Duodenal mucosa (tissue), 2 donors: ENCODE data around the gene CMTR1.

Experiments used
- H3K27ac ChIP-seq: one replicate; pipeline ENCODE4 v1.7.0; 2013; ENCODE audit warnings: low read depth, low read length
- H3K27me3 ChIP-seq, 2 donors: one replicate each; pipeline ENCODE4 v1.7.0; 2013; ENCODE audit warnings: low read length in 2 of 2, control low read depth in 1 of 2; ENCODE audit not compliant: insufficient read depth in 2 of 2, control insufficient read depth in 1 of 2
- H3K36me3 ChIP-seq, 2 donors: one replicate each; pipeline ENCODE4 v1.7.0; 2013; ENCODE audit warnings: low read length in 2 of 2, control low read depth in 1 of 2; ENCODE audit not compliant: insufficient read depth in 2 of 2, control insufficient read depth in 1 of 2
- H3K4me1 ChIP-seq, 2 donors: one replicate each; pipeline ENCODE4 v1.7.0; 2013; ENCODE audit warnings: low read length in 2 of 2, control low read depth in 1 of 2; ENCODE audit not compliant: insufficient read depth in 2 of 2, control insufficient read depth in 1 of 2
- H3K4me3 ChIP-seq, 2 donors: one replicate each; pipeline ENCODE4 v1.7.0; 2013; ENCODE audit warnings: low read length in 2 of 2, low read depth in 1 of 2
- H3K9ac ChIP-seq, 2 donors: one replicate each; pipeline ENCODE4 v1.7.0; 2013; ENCODE audit warnings: low read length in 2 of 2, low read depth in 1 of 2
- H3K9me3 ChIP-seq, 2 donors: one replicate each; pipeline ENCODE4 v1.7.0; 2013; ENCODE audit warnings: low read length in 2 of 2, control low read depth in 1 of 2; ENCODE audit not compliant: control insufficient read depth in 1 of 2

The CMTR1 gene

GRCh38 chr6:37477191-37477590 is 44.2 kb downstream of the CMTR1 start:
- H3K9me3 ChIP-seq, result no peaks in the 10 kb centered on the region
- H3K9ac ChIP-seq, result no peak overlapping the region
- no peaks in the 10 kb centered on the region for H3K4me1 ChIP-seq
- H3K36me3 ChIP-seq, result peaks cover 58 to 94% of the 10 kb centered on the region in 2 donors
- H3K4me3 ChIP-seq, result no peak overlapping the region
- no peak overlapping the region for H3K27ac ChIP-seq
- no peaks in the 10 kb centered on the region for H3K27me3 ChIP-seq

DNA sequence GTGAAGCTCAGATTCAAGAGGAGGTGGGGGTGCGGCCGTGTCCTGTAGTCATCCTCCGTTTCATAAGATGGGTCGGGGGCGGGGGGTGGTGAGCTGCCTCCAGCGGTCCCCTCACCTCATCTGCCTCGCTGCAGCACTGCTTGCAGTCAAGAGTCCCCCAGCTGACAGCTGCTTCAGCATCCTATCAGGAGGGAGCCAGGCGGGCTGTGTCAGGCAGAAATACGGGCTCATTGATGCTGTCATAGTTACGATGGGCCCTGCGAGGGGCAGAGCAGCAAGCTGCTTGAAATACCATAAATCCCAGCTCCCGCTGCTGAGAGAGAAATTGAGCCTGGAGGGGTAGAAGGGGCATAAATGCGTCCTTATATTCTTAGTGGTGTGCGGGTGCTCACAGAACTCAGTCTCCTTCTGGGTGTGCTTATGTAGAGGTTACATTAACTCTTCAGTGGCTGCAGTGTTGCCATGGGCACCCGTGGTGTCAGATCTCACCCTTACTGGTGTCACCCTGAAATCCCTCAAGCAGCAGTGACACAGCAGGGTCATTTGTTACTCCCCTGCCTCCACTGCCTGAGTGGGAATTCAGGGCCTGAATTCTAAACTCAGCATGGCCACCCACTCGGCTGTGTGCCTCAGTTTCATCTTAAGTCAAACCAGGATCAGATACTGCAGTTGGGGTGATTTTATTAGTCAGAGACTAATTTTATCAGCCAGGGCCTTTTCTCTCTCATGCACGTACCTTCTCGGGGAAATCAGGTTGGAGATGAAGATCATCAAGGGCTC is 44.8 kb downstream of the CMTR1 start:
- no peaks in the 10 kb centered on the region for H3K9me3 ChIP-seq
- no peak overlapping the region for H3K4me3 ChIP-seq
- peaks cover 51 to 94% of the 10 kb centered on the region in 2 donors for H3K36me3 ChIP-seq
- H3K27ac ChIP-seq, result no peak overlapping the region
- H3K9ac ChIP-seq, result no peak overlapping the region
- no peaks in the 10 kb centered on the region for H3K4me1 ChIP-seq
- H3K27me3 ChIP-seq, result no peaks in the 10 kb centered on the region

DNA sequence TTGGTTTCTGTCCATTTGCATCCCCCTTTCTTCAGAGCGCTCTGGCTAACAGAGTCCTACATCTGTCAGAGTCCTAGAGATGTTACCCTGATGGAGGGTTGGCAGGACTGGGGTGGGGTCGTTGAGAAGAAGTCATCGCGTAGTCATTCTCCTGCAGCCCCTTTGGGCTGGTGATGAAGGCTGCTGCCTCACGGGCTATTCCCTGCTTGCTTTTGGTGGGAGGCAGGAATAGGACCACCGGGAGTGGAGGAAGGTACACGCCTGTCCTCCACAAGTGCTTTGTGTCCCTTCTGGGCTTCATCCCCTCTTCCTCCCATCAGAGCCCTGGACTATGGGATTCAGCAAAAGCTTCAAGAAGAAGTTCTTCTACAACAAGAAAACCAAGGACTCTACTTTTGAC is 45.8 kb downstream of the CMTR1 start:
- no peaks in the 10 kb centered on the region for H3K9me3 ChIP-seq
- peaks cover 46 to 94% of the 10 kb centered on the region in 2 donors for H3K36me3 ChIP-seq
- H3K27ac ChIP-seq, result no peak overlapping the region
- no peak overlapping the region for H3K9ac ChIP-seq
- no peaks in the 10 kb centered on the region for H3K27me3 ChIP-seq
- no peak overlapping the region for H3K4me3 ChIP-seq
- no peaks in the 10 kb centered on the region for H3K4me1 ChIP-seq

GRCh38 chr6:37479266-37479854 is 46.3 kb downstream of the CMTR1 start:
- H3K36me3 ChIP-seq, result peaks cover 44 to 89% of the 10 kb centered on the region in 2 donors
- H3K4me3 ChIP-seq, result no peak overlapping the region
- H3K4me1 ChIP-seq, result no peaks in the 10 kb centered on the region
- H3K9me3 ChIP-seq, result no peaks in the 10 kb centered on the region
- H3K27me3 ChIP-seq, result no peaks in the 10 kb centered on the region
- H3K9ac ChIP-seq, result no peak overlapping the region
- no peak overlapping the region for H3K27ac ChIP-seq

DNA sequence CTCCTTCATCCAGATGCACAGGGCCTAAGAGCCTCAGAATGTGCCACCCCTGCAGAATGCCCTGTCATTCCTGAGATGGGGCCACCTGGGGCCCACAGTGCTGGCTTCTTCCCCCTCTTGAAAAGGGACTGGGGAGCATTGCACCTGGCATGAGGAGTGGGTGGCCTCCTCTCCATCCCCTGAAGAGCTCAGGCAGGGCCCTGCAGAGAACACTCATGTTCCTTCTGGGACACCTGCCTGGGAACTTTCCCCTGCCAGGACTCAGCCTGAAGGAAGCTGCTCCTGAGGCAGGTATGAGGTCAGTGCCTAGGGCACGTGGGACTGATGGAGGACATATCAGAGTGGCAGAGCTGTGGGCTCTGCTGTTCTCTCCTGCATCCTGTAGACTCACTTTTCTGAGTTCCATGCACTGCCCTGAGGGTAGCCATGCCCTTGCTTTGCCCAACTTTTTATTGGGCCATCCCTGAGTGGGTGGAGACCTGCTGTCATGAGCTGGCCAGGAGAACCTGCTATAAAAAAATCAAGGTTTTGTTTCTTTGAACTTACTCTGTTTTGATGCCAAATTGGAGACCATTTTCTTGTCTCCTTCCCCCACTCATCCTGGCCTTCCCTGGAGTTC is 47.2 kb downstream of the CMTR1 start:
- Histone ChIP-seq H3K27me3 (no peaks in the 10 kb centered on the region), H3K4me3 (no peak overlapping the region), H3K27ac (no peak overlapping the region), H3K9ac (no peak overlapping the region), H3K9me3 (no peaks in the 10 kb centered on the region), H3K4me1 (no peaks in the 10 kb centered on the region), H3K36me3 (peaks cover 36 to 80% of the 10 kb centered on the region in 2 donors)

- Histone ChIP-seq H3K9ac (no peak overlapping the region), H3K27ac (no peak overlapping the region), H3K36me3 (peaks cover 36 to 72% of the 10 kb centered on the region in 2 donors), H3K4me3 (no peak overlapping the region), H3K9me3 (no peaks in the 10 kb centered on the region), H3K27me3 (no peaks in the 10 kb centered on the region), H3K4me1 (no peaks in the 10 kb centered on the region)
Observed at GRCh38 chr6:37480951-37481534, 48.0 kb downstream of the CMTR1 start.

DNA sequence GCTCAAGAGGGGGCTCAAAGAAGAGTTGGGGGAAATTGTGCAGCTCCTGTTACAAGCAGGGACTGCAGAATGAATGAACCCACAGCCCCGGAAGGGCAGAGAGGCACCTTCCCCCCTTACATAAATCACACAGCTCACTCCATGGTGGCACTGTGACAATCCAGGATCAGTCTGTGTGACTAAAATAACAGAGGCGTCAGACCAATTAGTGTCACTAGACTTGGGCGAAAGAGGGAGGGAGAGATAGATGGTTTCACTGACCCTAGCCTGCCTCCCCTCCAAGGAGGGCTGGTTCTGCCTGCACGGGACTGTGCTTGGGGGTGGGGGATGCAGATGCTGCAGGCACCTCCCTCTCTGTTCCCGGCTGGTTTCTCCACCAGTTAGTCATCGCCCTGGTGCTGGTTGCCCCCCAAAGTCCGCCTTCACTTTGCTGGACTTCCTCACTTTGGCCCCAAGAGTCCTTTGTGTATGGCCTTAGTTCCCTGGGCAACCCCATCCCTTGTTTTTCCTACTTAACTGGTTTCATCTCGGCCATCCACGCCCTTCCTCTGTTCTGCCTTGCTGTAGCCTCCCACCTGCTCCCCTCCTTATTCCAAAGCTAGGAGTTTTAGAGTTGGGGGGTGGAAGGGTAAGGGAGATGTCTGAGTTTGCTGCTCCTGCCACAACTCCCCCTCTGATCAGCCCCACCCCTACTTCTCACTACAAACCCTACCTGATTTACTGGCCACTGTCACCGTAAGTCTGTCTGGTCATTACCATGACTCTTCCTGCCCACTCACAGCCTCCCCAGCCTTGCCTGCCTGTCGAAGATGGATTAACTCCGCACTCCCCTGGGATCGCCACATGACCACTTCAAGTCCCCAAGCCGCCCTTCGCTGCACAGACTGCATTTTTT is 48.9 kb downstream of the CMTR1 start:
- Histone ChIP-seq H3K9me3 (no peaks in the 10 kb centered on the region), H3K27me3 (no peaks in the 10 kb centered on the region), H3K4me3 (no peak overlapping the region), H3K36me3 (peaks cover 33 to 64% of the 10 kb centered on the region in 2 donors), H3K9ac (no peak overlapping the region), H3K27ac (no peak overlapping the region), H3K4me1 (no peaks in the 10 kb centered on the region)

DNA sequence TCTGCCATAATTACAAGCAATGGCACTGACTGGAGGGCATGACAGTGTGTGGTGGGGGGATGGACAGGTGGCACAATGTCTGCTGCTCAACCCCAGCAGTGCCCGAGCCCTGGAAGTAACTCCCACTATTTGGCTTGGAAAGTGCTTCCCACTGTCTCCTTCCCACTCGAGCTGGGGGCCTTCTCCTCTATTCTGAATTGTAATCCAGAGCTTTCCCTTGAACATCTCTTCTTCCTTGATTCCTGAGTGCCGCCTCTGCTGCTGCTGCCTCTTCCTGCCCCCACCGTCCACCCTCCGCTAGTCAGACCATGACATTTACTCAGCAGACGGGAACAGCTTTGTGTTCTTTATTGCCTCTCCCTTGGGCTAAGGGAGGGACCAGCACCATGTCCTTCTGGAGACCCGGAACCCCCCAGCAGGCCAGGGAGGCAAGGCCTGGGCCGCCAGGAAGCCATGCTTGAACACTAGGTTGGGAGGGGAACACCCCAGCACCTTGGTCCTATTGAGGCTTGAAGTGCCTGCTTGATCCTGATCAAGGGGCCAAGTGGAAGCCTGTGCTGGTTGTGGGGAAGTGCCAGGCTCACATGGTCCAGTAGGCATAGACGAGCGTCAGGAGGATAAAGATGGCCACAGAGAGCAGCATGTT is 49.7 kb downstream of the CMTR1 start:
- Histone ChIP-seq H3K36me3 (peaks cover 33 to 57% of the 10 kb centered on the region in 2 donors), H3K4me3 (no peak overlapping the region), H3K4me1 (no peaks in the 10 kb centered on the region), H3K9ac (no peak overlapping the region), H3K27ac (no peak overlapping the region), H3K9me3 (no peaks in the 10 kb centered on the region), H3K27me3 (no peaks in the 10 kb centered on the region)

GRCh38 chr6:37483252-37483901 is 50.4 kb downstream of the CMTR1 start:
- H3K27me3 ChIP-seq, result no peaks in the 10 kb centered on the region
- no peaks in the 10 kb centered on the region for H3K4me1 ChIP-seq
- no peaks in the 10 kb centered on the region for H3K9me3 ChIP-seq
- H3K9ac ChIP-seq, result no peak overlapping the region
- H3K27ac ChIP-seq, result no peak overlapping the region
- H3K36me3 ChIP-seq, result peaks cover 29 to 51% of the 10 kb centered on the region in 2 donors
- no peak overlapping the region for H3K4me3 ChIP-seq
